ENCODE measurements around the gene MALT1.
A peak's percentile ranks its signal among the peaks of the same experiment; 100 is the strongest.
"Not testable (repeated sequence)": the region's sequence is repeated elsewhere in the genome, so short reads cannot be mapped to it uniquely, and the experiment has no call there.

The MALT1 gene

DNA sequence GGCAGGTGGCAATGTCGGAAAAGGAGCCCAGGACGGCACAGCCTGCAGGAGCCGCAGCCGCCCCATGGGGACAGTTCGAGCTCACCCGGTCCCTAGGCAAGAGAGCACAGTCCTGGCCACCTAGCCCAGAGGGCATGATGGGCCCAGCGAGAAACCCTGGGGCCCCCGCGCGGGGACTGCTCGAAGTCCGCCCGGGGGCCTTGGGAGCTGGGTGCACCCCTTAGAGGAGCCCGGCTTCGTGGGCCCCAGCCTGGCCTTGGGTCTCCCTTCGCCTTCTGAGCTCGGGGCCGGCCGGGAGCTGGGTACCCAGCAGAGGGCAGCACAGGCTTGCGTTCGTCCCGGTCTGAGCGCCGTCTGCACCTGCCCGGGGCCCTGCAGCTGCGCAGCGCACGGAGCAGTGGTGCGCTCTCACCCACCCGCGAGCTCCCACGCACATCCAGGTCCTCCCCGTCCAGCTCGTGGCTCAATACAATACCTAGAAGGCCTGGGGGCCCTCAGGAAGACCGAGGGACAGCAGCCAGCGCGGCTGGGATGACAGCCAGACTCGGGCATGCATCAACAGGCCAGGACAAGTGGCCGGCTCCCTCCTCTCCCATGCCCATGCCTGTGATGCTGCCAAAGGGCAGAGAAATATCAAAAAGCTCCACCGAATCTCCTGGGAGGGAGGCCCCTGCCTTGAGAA lies 97.2 kb downstream of the MALT1 start:
- peak; percentile 41 to 45 for DNase-seq (ENCODE audit: low read depth in 1 of 2, low spot score in 1 of 2)

DNA sequence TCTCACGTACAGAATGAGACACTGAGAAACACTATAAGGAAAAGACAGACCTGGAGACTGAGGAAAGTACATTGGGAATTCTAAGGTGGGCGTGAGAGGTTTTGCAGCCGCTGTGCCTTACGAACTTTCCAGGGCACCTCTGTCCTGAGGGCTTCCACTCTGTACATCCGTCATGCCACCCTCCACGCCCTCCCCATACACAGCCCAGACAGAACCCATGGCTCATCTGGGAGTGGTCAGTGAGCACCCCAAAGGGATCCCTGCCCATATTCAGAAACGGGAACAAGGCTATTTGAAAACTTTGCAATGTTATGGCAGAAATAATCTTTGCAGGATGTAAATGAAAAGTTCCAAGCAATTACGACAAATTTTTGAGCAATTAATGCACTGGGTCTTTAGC lies 98.1 kb downstream of the MALT1 start:
- DNase-seq (ENCODE audit: low read depth in 1 of 2, low spot score in 1 of 2): no peak

DNA sequence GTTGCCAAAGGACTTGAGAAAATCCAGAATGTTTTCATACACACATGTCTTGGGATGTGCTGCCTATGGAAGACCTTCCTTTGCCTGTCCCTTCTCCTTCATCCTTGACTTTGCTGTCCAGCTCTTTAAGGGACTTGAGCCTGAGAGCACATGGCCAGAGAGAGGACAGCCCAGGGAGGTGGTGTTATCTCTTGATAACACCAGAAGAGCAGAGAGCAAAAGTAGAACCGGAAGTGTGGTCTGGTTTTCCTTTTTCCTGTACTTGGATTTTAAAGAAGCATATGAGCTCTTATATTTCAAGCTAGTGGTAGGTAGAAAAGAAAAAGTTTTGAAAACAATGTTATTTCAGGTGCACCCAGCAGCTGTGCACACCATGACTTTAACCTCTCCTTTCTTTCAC lies 99.3 kb downstream of the MALT1 start:
- DNase-seq (ENCODE audit: low read depth in 1 of 2, low spot score in 1 of 2): no peak

DNA sequence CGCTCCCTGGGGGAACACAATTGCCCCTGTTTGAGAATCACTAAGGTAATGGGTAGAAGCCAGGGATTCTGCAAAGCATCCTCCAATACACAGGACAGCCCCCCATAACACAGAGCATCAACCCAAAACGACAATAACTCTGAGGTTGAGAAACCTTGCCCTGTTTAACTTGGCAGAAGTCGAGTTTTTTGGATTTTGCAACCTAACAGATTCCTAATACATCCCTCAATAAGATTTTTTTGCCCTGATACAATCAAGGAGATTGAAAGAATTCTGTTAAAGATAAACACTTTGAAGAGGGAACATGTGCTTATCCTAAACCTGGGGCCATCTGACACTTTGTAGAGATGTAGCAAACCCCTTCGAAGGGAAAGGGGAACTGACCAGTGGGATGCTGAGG lies 100.9 kb downstream of the MALT1 start:
- DNase-seq (ENCODE audit: low read depth in 1 of 2, low spot score in 1 of 2): no peak

DNA sequence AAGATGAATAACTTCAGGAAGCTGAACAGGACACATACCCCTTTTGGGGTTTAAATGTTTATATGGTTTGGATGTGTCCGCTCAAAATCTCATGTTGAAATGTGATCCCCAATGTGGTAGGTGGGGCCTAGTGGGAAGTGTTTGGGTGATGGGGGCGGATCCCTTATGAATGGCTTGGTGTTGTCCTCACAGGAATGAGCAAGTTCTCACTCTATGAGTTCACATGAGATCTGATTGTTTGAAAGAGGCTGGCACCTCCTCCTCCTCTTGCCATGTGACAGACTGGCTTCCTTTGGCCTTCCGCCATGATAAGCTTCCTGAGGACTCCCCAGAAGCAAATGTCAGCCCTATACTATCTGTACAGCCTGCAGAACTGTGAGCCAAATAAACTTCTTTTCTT lies 104.8 kb downstream of the MALT1 start:
- DNase-seq (ENCODE audit: low read depth in 1 of 2, low spot score in 1 of 2): no peak

DNA sequence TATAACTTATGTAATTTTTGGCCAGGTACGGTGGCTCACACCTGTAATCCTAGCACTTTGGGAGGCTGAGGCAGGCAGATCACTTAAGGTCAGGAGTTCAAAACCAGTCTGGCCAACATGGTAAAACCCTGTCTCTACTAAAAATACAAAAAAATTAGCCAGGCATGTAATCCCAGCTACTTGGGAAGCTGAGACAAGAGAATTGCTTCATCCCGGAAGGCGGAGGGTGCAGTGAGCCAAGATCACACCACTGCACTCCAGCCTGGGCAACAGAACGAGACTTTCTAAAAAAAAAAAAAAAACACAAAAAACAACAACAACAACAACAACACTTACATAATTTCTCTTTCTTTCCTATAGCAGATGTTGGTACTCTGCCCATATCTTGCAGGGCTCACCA lies 105.3 kb downstream of the MALT1 start:
- DNase-seq (ENCODE audit: low read depth in 1 of 2, low spot score in 1 of 2): not testable (repeated sequence)

DNA sequence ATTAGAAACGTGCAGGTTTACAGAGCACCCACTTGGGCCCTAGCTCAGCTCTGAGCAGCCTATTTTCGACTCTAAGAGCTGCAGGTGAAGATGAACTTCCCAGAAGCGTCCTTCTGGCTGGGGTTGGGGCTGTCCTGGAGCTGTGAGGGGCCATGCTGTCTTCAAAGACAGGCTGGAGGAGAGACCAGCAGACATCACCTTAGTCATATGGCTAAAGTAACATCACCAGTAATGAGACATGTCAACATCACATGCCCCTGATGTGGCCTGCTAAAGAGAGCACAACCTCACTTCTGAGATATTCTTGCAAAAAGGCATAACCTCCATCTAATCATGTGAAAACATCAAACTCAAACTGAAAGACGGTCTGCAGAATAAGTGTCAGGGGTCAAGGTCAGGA lies 106.2 kb downstream of the MALT1 start:
- no peak for DNase-seq (ENCODE audit: low read depth in 1 of 2, low spot score in 1 of 2)

DNA sequence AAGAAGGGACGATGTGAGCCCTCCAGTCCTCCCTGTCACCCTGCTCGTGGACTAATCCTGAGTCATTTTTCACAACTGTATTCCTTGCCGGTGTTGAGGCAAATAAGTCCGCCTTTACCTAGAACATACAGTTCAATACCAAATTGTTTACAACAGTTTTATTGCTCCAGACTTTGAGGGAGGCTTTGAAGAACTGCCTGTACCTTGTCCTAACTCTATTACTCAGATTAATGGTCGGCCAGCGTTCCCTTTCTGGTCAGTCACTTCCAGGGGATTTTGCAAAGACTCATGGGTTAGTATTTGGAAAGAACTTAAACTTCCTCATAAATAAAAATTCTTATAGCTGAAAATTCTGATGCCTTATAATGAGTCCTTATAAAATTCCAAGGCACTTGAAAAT lies 108.3 kb downstream of the MALT1 start:
- DNase-seq (ENCODE audit: low read depth in 1 of 2, low spot score in 1 of 2): no peak

DNA sequence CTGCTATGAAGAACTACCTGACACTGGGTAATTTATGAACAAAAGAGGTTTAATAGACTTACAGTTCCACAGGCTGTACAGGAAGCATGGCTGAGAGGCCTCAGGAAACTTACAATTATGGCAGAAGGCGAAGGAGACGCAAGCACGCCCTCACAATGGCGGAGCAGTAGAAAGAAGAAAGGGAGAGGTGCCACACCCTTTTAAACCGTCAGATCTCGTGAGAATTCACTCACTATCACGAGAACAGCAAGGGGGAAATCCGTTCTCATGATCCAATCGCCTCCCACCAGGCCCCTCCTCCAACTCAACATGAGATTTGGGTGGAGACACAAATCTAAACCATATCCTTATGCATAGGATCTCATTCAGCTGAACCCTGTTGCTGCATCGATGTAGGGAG lies 108.8 kb downstream of the MALT1 start:
- no peak for DNase-seq (ENCODE audit: low read depth in 1 of 2, low spot score in 1 of 2)

DNA sequence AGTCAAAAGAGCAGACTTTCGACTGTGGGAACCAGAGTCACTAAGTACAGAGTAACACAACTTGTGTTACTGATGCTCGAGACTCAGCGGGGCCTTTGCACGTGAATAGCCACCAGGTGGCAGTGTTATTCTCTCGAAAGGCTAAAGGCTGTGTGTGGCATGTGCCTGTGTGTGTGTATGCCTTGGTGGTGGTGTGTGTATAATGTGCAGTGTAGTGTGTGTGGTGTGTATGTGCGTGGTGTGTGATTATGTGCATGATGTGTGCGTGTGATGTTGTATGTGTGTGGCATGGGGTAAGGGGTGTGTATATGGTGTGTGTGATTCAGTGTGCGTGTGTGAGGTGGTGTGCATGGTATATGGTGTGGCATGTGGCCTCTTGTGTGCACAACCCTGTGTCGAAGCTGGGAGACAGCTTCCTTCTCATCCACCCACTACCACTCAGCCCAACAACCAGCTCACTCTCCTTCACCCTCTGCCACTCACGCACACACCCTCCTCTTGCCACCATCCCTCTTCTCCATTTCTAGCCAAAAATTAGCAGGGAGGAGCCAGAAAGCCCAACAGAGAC lies 110.4 kb downstream of the MALT1 start:
- peak; percentile 26 to 45 for DNase-seq (ENCODE audit: low read depth in 1 of 2, low spot score in 1 of 2)

DNA sequence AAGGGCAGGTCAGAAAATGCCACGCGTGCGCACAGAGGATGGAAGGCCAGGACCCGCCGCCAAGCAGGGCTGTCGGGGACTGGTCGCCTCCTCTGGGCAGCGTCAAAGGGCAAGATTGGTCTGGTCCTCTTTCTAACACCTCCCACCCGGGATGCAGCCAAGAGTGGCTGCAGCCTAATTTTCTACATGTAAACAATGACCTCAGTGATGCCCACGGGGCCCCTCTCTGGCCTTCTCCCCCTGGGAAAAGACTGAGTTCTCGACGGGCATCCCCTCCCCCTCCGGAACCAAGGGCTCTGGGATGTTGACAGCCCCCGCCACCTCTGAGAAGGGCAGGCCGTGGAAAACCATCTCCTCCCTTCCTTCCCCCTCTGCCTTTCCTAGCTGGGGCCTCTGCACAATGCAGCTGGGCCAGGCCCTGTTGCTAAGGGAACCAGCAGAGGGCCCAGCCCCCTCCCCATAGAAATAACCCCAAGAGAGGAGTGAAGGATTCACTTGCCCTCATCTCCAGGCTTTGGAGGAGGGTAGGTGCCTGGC lies 113.4 kb downstream of the MALT1 start:
- DNase-seq (ENCODE audit: low read depth in 1 of 2, low spot score in 1 of 2): no peak

DNA sequence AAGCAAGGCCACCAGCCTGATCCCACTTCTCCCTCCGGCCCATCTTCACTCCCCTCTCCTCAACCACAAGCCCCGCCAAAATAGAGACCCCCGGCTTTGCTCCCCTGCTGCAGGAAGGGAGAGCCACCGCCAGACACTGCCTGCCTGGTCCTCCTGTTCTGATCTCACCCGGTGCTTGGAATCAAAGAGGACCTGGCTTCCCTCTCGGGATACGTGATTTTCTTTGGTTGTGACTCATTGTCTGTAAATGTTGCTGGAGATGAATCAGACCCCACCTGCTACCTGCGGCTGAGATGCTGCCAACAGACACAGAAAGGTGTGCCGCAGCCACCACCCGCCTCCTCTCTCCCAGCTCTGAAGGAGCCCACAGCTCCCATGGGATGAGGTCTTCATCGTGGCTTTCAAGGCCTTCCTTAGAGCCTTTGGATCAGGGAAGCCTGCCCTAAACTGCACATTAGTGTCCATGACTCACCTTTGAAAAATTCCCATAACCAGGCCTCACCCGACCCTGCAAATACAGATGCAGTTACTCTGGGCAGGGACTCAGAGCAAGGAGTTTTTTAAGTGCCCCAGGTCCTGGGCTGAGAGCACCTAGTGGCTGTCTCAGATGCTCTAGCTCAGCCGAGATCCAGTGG lies 114.0 kb downstream of the MALT1 start:
- no peak for DNase-seq (ENCODE audit: low read depth in 1 of 2, low spot score in 1 of 2)

DNA sequence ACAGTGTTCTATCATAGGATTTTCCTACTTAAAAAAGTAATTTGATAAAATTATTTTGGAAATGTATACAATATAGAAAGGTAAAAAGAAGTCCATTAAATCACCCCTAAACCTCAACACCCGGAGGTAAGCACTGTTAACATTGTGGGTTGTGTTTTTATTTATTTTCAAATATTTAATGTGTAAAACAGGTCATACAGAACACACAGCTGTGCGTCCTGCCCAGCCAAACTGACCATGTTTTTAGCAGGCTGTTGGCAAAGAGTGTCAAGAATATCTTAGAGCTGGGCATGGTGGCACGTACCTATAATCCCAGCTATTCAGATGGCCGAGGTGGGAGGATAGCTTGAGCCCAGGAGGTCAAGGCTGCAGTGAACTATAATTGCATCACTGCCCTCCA lies 114.6 kb downstream of the MALT1 start:
- DNase-seq (ENCODE audit: low read depth in 1 of 2, low spot score in 1 of 2): no peak

DNA sequence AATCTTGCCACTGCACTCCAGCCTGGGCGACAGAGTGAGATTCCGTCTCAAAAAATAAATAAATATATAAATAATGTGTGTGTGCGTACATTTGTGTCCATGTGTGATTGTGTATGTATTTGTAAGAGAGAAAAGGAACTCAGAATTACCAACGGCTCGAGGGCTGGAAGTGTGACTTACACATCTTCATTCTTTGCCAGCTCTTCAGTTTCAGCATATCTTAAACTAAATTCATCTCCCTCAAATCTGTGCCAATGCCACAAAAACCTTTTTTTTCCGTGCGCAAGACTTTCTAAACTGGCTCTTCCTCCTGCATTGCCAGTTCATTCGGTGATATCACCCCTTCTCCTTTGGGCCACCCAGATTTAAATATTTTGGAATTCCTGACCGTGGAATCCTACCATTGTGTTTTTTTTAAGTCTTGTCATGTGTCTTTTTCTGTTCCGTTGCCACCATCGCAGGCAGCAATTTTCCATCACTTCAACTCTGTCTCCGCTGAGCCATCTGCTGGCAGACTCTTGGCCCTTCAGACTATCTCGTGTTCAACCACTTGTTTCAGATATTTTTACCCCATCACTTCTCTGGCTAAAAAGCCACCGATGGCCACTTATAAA lies 116.4 kb downstream of the MALT1 start:
- no peak for DNase-seq (ENCODE audit: low read depth in 1 of 2, low spot score in 1 of 2)

DNA sequence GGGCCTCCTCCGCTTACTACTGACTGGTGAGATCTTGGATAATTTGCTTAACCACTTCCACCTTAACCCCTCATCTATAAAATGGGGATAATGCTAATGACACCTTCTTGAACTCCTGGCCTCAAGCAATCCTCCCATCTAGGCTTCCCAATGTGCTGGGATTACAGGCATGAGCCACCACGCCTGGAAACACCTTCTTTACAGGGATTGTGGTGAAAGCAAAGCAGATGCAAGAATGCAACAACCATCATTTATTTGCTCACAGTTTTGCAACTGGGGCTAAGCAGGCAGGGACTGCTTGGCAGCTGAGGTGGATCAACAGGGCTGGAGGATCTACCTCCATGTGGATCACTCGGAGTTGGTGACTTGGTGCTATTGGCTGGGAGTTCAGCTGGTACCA lies 117.2 kb downstream of the MALT1 start:
- no peak for DNase-seq (ENCODE audit: low read depth in 1 of 2, low spot score in 1 of 2)

DNA sequence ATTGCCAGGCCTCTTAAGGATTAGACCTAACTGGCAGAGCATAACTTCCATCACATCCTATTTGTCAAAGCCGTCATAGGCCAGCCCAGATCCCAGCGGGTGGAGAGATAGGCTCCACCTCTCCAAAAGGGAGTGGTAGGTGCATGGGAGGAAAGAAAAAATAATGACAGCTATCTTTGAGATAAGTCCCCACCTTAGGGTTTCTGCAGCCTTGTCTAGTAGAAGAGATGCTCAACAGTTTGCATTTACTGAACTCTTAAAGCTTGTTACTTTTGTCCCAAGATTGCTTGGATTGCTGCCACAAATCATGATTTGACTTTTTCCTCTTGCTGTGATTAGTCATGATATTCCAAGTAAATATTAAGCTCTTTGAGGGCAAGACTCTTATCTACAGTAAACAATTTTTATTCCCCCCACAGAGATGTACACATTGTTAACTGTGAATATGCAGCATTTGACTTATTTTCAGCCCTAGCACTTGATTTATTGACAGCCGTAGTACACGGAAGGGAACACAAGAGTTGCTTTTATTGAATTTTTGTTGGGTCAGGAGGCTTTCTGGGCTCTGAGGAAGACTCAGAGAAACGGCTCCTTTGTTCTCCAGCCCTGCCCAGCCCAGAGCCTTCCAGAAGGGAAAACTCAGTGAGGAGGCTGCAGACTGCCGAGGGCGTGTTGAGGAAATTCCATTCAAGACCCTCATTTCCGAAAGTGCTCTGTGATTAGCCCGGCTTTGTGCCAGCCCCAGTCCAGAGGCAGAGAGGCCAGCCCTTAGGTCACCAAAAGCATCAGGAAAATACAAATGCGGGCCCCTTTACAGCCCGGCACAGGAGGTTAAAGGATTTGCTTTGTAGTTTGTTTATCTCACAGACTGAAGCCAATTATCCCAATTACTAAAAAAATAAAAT lies 118.0 kb downstream of the MALT1 start:
- DNase-seq (ENCODE audit: low read depth in 1 of 2, low spot score in 1 of 2): no peak

DNA sequence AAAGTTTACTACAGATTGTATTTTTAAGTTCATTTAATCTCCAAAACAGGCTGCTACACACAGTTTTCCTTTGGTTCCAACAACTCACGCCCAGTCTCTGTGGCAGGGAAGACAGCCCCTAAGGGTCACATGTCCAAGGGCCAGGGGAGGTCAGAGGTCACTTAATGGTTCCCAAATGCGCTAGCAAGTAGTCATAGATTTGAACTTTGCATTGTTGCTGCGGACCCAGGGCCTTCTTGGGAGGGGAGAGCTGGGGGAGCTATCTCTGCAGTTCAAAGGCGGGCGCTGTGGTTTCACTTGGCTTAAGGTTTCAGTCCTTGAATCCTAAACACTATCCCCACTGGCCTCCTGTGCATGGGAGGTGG lies 118.6 kb downstream of the MALT1 start:
- DNase-seq (ENCODE audit: low read depth in 1 of 2, low spot score in 1 of 2): no peak

DNA sequence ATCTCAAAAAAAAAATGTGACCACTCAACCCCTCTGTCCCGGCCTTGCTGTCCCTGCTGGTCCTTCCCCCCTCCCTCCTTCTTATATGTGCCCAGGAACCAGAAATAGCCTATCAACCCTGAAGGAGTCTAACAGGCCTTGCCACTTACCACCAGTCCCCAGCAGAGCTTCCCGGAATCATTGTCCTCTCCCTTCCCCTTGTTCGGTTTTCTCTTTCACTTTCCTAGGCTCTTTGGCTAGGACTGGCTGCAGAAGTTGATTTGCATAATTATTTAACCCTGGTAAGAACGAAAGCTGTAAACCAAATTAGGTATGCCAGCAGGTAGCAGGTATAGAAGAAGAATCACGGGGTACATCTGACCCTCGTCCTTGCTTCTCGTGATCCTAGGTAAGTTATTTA lies 120.8 kb downstream of the MALT1 start:
- DNase-seq (ENCODE audit: low read depth in 1 of 2, low spot score in 1 of 2): no peak

DNA sequence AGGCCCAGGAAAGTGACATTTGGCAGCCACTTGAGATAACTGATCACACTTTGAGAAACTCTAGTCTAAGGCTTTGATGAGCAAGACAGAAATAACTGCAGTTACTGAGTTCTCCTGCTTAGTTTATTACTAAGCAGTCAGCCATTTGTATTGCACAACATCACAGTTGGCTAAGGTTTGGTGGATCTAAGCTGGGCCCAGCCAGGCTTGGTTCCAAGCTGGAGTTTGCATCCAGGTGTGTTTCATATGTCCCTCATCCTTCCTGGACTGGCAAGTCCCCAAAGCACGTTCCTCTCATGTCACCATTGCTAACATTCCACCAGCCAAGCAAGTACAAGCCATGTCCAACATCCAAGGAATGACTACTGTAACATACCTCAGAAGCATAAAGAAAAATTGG lies 122.1 kb downstream of the MALT1 start:
- no peak for DNase-seq (ENCODE audit: low read depth in 1 of 2, low spot score in 1 of 2)

DNA sequence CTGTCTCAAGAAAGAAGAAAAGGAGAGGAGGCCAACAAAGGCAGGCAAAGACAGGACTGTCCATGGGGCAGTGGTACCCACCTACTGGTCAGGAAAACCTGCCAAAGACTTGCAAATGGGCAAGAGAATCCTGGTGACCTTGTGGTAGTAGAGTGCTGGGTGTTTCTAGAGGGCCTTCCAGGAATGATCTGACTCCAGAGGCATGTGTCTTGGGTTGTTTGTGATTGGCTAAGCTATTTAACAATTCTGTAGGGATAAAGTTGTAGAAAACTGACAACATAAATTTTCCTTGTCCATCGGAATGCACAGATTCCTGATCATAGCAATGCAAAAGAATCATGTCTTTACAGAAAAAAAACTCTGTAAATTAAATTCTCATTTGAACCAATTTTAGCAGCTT lies 125.0 kb downstream of the MALT1 start:
- no peak for DNase-seq (ENCODE audit: low read depth in 1 of 2, low spot score in 1 of 2)

DNA sequence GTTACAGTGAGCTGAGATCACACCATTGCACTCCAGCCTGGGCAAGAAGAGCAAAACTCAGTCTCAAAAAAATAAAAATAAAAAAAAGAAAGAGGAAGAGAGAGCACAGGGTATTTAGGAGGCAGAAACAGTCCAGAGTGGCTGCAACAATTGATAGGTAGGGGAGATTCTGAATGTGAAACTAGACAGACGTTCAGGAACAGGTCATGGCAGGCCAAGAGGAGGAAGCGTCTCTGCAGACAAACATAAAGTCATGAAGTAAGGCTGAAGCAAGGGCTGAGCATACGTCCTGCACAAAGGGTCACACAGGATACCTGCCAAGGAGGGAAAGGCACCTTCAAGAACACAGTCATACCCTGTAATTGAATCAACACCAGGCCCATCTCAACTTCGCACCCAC lies 129.3 kb downstream of the MALT1 start:
- DNase-seq (ENCODE audit: low read depth in 1 of 2, low spot score in 1 of 2): no peak
